Fibroblast of the aortic adventitia (primary cell): Measurements from ENCODE around the gene PGBD1. TPM values are rescaled to one million over a fixed set of nuclear protein-coding genes. Genes with fewer than 3 reads are reported as not detected.
A peak's percentile ranks its signal among the peaks of the same experiment; 100 is the strongest.

ENCODE experiments used
- DNase-seq: peaks from one replicate; pipeline ENCODE4 v3.0.0-alpha.2; 2010; ENCODE audit warnings: low read depth
- H3K4me3 ChIP-seq: 2 replicates; pipeline ENCODE4 v1.5.1; 2011; ENCODE audit warnings: low read depth, mild to moderate bottlenecking, control low read depth, low read length, moderate library complexity
- total RNA-seq: library from RNA; depleted of rRNA; stranded (reverse); fragments of >200 nt; gene quantifications from 2 replicates; pipeline ENCODE4 v1.2.3, GENCODE V29; 2012; ENCODE audit warnings: low replicate concordance
- TF ChIP-seq, protein P1 (sequence below): IDR thresholded peaks from 2 replicates; pipeline ENCODE4 v1.5.1; 2011; ENCODE audit warnings: mild to moderate bottlenecking, low read length, control low read depth, inconsistent platforms; ENCODE audit not compliant: insufficient read depth

PGBD1 gene
- total RNA-seq, 1 donor: 7.7 TPM

DNA sequence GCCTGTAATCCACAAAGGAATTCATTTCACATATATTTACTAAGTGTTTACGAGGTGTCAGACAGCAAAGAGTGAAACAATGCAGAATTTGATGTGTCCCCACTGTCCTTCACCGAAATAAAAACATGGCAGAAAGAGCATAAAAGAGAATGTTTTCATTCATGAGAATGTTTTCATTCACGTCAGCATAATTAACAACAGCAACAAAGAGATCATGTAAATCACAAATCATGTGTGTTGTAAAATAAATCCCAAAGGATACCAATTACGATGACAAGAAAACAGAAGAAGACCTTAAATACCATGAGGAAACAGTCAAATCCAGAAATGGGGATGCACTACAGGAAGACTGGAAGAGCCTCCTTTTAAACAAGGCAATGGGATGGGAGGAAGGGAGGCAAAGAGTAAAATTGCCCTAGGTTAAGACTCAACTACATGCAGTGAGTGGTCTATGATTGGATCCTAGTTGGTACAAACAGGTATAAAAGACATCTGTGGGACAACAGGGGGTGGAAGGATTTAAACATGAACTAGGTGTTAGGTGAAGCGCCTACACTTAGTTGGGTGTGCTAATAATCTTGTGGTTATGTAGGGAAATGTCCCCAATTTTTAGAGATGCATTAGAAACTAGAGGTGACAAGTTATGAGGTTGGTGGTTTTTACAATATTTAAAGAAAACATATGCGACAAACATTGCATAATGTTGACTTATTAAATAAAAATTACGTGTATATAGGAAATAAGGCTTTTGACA, 53.1 kb downstream of the PGBD1 start:
- DNase-seq: no peak
- no peak overlapping the region for H3K4me3 ChIP-seq
- TF ChIP-seq, protein P1, sequence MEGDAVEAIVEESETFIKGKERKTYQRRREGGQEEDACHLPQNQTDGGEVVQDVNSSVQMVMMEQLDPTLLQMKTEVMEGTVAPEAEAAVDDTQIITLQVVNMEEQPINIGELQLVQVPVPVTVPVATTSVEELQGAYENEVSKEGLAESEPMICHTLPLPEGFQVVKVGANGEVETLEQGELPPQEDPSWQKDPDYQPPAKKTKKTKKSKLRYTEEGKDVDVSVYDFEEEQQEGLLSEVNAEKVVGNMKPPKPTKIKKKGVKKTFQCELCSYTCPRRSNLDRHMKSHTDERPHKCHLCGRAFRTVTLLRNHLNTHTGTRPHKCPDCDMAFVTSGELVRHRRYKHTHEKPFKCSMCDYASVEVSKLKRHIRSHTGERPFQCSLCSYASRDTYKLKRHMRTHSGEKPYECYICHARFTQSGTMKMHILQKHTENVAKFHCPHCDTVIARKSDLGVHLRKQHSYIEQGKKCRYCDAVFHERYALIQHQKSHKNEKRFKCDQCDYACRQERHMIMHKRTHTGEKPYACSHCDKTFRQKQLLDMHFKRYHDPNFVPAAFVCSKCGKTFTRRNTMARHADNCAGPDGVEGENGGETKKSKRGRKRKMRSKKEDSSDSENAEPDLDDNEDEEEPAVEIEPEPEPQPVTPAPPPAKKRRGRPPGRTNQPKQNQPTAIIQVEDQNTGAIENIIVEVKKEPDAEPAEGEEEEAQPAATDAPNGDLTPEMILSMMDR: no peak

GRCh38 chr6:28335040-28335563, 53.7 kb downstream of the PGBD1 start:
- H3K4me3 ChIP-seq: peak overlapping the region; percentile 75
- no peak for DNase-seq
- TF ChIP-seq, protein P1: no peak

GRCh38 chr6:28335564-28336283, 54.4 kb downstream of the PGBD1 start, which contains the start of gene ZSCAN31:
Gene ZSCAN31, minus strand, starts transcription at chr6:28336148. Its CDS starts 6,465 bp downstream, at chr6:28329683.
- DNase-seq: peak; percentile 98
- peak within 1 kb of the TSS; percentile 75 for H3K4me3 ChIP-seq
- TF ChIP-seq, protein P1: no peak

DNA sequence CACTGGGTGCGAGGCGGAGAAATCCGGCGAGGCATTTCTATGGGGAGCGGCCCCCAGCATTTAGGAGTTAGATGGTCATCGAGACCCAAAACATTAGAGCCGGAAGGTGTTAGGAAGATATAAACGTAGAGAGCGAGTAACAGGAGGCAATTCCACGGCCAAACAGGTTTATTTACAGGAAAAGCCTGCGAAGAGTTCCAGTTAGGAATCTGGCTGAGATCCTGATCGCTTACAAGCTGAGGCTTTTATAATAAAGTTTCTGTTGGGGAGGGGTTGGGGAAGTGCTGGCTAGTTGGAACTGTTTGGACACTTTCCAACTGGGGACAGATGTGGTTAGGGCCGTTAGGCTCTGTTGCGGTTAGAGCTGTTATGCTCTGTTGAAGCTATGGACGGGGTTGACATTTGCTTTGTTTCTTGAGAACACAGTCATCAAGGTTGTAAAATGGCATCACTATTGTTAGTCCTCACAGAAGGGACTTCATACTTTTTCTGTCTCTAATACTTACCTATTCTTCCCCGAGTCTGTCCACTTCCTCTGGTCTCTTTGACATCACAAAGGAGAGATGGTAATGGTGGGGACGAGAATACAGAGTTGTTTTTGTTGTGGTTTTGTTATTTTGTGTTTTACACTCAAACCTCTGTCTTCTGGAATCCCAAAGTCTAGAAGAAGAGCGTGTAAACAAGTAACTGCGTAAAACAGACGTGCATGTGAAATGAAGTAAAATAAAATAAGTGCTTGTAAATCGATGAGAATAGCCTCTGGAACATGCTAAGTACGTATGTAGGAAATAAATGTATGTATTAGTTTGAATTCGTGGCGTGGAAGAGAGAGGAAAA, 55.1 kb downstream of the PGBD1 start:
- peak; percentile 31 for DNase-seq
- TF ChIP-seq, protein P1: no peak
- peak overlapping the region; percentile 75 for H3K4me3 ChIP-seq

DNA sequence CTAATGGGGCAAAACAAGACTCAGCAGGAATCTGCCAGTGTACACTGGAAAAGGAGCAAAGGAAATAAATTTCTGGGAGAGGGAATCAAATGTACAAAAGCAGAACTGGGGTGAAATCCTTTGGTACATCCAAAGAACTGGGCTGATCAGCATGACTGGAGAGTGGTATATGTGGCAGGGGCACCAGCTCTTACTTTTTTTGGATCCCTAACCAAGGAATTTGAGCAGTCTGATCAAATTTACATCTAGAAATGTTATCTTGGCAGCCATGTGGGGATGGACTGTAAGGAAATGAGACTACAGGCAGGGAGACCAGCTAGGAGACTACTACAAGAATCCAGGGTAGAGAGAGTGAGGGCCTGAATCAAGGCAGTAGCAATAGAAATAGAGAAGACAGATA, 55.7 kb downstream of the PGBD1 start:
- TF ChIP-seq, protein P1: no peak
- no peak for DNase-seq
- no peak overlapping the region for H3K4me3 ChIP-seq
